Smooth muscle cell (in vitro differentiated cells): Measurements from ENCODE around the gene TRAPPC14. TPM values are rescaled to one million over a fixed set of nuclear protein-coding genes. Genes with fewer than 3 reads are reported as not detected.
"Not testable (repeated sequence)": the region's sequence is repeated elsewhere in the genome, so short reads cannot be mapped to it uniquely, and the experiment has no call there.

Source experiments
- DNase-seq: peaks from one replicate; lab custom pipeline; 2025; ENCODE audit not compliant: unreplicated experiment; lab: John Stamatoyannopoulos, UW
- H2AFZ ChIP-seq: fragments of 200-600 bp; sonication (generic); 2 replicates; pipeline ENCODE4 v1.6.0; 2016; ENCODE audit warnings: antibody characterized with exemption, low read depth, mild to moderate bottlenecking
- H3F3A ChIP-seq: fragments of 200-600 bp; sonication (generic); 2 replicates; pipeline ENCODE4 v1.6.0; 2017; ENCODE audit warnings: antibody characterized with exemption, low read depth
- H3K27ac ChIP-seq: fragments of 200-600 bp; sonication (generic); 2 replicates; pipeline ENCODE4 v1.5.1; 2016; ENCODE audit warnings: low read depth, mild to moderate bottlenecking
- H3K27me3 ChIP-seq: fragments of 200-600 bp; sonication (generic); 2 replicates; pipeline ENCODE4 v1.6.1; 2016; ENCODE audit warnings: low read depth, mild to moderate bottlenecking
- H3K36me3 ChIP-seq: fragments of 200-600 bp; sonication (generic); 2 replicates; pipeline ENCODE4 v1.5.1; 2016; ENCODE audit warnings: low read depth
- H3K4me1 ChIP-seq: fragments of 200-600 bp; sonication (generic); 2 replicates; pipeline ENCODE4 v1.5.1; 2016; ENCODE audit warnings: low read depth
- H3K4me2 ChIP-seq: fragments of 200-600 bp; sonication (generic); 2 replicates; pipeline ENCODE4 v1.6.0; 2016; ENCODE audit warnings: mild to moderate bottlenecking
- H3K4me3 ChIP-seq: fragments of 200-600 bp; sonication (generic); 2 replicates; pipeline ENCODE4 v1.5.1; 2016; ENCODE audit warnings: mild to moderate bottlenecking
- H3K79me2 ChIP-seq: fragments of 200-600 bp; sonication (generic); 2 replicates; pipeline ENCODE4 v1.6.0; 2016; ENCODE audit warnings: low read depth, mild to moderate bottlenecking
- H3K9ac ChIP-seq: fragments of 200-600 bp; sonication (generic); 2 replicates; pipeline ENCODE4 v1.6.0; 2016; ENCODE audit warnings: low read depth
- H3K9me3 ChIP-seq: fragments of 200-600 bp; sonication (generic); replicated peaks from 2 replicates; pipeline ENCODE4 v1.5.1; 2016; ENCODE audit warnings: low read depth
- H4K20me1 ChIP-seq: fragments of 200-600 bp; sonication (generic); 2 replicates; pipeline ENCODE4 v1.6.0; 2016; ENCODE audit warnings: low read depth
- CTCF ChIP-seq: fragments of 200-600 bp; sonication (generic); IDR thresholded peaks from 2 replicates; pipeline ENCODE4 v1.5.1; 2017; ENCODE audit warnings: borderline replicate concordance, mild to moderate bottlenecking, antibody characterized with exemption; ENCODE audit not compliant: insufficient read depth, poor library complexity, severe bottlenecking
- WGBS: methylation state at CpG from one replicate; pipeline ENCODE4 v1.1.7; 2016; ENCODE audit warnings: low lambda C conversion rate; 5-methylcytosine and 5-hydroxymethylcytosine counted together
- polyA plus RNA-seq: library from polyadenylated mRNA; unstranded; fragments of >200 nt; fragmentation: Nextera tagmentation; extraction: Ambion mirVana; gene quantifications from 2 replicates; pipeline ENCODE4 v1.2.1, GENCODE V29; 2016
- total RNA-seq: library from RNA; depleted of rRNA; stranded (reverse); fragments of >200 nt; gene quantifications from 2 replicates; pipeline ENCODE4 v1.2.3, GENCODE V29; 2014

Gene TRAPPC14
- total and polyA plus RNA-seq, 2 experiments from 2014 or later = 5.4 to 7.0 TPM

DNA sequence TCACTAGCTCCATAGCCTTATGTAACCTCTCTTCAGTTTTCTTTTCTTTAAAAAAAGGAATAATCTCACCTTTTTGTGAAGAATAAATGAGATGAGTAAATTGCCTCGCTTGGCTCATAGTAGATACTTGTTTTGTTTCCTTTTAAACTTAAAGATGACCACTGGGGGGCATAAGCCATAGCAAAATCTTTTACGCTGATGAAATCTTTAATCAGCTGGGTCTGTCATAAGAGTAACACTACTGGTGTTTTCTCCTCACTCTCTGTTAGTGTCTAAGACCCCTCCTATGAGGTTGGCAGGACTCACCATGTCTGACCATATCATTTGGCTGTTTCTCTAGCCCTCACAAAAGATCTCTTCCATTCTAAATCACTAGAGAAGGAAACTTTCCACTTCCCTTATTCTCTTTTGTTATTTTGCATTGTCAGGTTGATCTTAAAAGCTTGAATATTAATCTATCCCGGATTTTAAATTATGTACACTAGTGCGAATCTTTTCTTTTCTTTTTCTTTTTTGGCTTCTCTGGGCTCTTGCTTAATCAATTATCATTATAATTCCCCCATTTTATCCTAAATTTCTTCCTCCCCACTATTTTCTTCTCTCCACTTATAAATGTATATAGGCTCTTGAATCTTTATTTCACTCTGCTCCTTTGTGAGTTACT lies 31.7 kb upstream of the TRAPPC14 start:
- H3K9me3 ChIP-seq = no peaks in the 10 kb centered on the region
- H2AFZ ChIP-seq = peak overlapping the region; percentile 56
- H3K36me3 ChIP-seq = no peaks in the 10 kb centered on the region
- peak; percentile 28 for TF ChIP-seq CTCF
- no peak for DNase-seq
- no peak overlapping the region for H3K27ac ChIP-seq
- H3K4me3 ChIP-seq = no peak overlapping the region
- no peaks in the 10 kb centered on the region for H3K27me3 ChIP-seq
- no peaks in the 10 kb centered on the region for H3K79me2 ChIP-seq
- no peaks in the 10 kb centered on the region for H4K20me1 ChIP-seq
- no peaks in the 10 kb centered on the region for H3F3A ChIP-seq
- WGBS = 70% methylated on average over 4 of the region's 4 CpGs
- no peak overlapping the region for H3K4me2 ChIP-seq
- no peaks in the 10 kb centered on the region for H3K4me1 ChIP-seq
- H3K9ac ChIP-seq = no peak overlapping the region

GRCh38 chr7:100189061-100189460 lies 30.5 kb upstream of the TRAPPC14 start:
- no peaks in the 10 kb centered on the region for H3K79me2 ChIP-seq
- H3K36me3 ChIP-seq = no peaks in the 10 kb centered on the region
- WGBS = 88% methylated on average over 3 of the region's 3 CpGs
- no peak for TF ChIP-seq CTCF
- no peaks in the 10 kb centered on the region for H3K27me3 ChIP-seq
- H3K9me3 ChIP-seq = no peaks in the 10 kb centered on the region
- DNase-seq = no peak
- H3K4me3 ChIP-seq = no peak overlapping the region
- H3F3A ChIP-seq = no peaks in the 10 kb centered on the region
- no peak overlapping the region for H3K27ac ChIP-seq
- H3K9ac ChIP-seq = no peak overlapping the region
- no peak overlapping the region for H2AFZ ChIP-seq
- no peaks in the 10 kb centered on the region for H3K4me1 ChIP-seq
- H4K20me1 ChIP-seq = no peaks in the 10 kb centered on the region
- no peak overlapping the region for H3K4me2 ChIP-seq

- Histone ChIP-seq H3K9me3 (no peaks in the 10 kb centered on the region), H3K36me3 (no peaks in the 10 kb centered on the region), H3K4me1 (no peaks in the 10 kb centered on the region), H3K79me2 (no peaks in the 10 kb centered on the region), H4K20me1 (no peaks in the 10 kb centered on the region), H3K4me2 (no peak overlapping the region), H3K27ac (no peak overlapping the region), H2AFZ (no peak overlapping the region), H3K9ac (no peak overlapping the region), H3K4me3 (no peak overlapping the region), H3F3A (no peaks in the 10 kb centered on the region), H3K27me3 (no peaks in the 10 kb centered on the region)
- no peak for TF ChIP-seq CTCF
- 70% methylated on average over 2 of the region's 2 CpGs for WGBS
- no peak for DNase-seq
Observed at GRCh38 chr7:100185726-100186125, 27.2 kb upstream of the TRAPPC14 start.

- 87% methylated on average over 6 of the region's 6 CpGs for WGBS
Observed at GRCh38 chr7:100183090-100183489, 24.6 kb upstream of the TRAPPC14 start.

GRCh38 chr7:100182616-100183015 lies 24.1 kb upstream of the TRAPPC14 start:
- not testable (repeated sequence) for H3K27ac ChIP-seq, H3K79me2 ChIP-seq, DNase-seq, H3K36me3 ChIP-seq, H3K4me3 ChIP-seq, H3K9me3 ChIP-seq, H3K4me1 ChIP-seq, H3K27me3 ChIP-seq, H2AFZ ChIP-seq, H3F3A ChIP-seq, H3K4me2 ChIP-seq, H3K9ac ChIP-seq, H4K20me1 ChIP-seq
- 81% methylated on average over 6 of the region's 6 CpGs for WGBS

More at GRCh38 chr7:100183090-100183489, 24.6 kb upstream of the TRAPPC14 start:
- not testable (repeated sequence) for H3K4me2 ChIP-seq, H3K4me1 ChIP-seq, H3K9ac ChIP-seq, H3K36me3 ChIP-seq, H3F3A ChIP-seq, DNase-seq, H3K4me3 ChIP-seq, H2AFZ ChIP-seq, H3K79me2 ChIP-seq, H4K20me1 ChIP-seq, H3K27me3 ChIP-seq, H3K27ac ChIP-seq, H3K9me3 ChIP-seq

DNA sequence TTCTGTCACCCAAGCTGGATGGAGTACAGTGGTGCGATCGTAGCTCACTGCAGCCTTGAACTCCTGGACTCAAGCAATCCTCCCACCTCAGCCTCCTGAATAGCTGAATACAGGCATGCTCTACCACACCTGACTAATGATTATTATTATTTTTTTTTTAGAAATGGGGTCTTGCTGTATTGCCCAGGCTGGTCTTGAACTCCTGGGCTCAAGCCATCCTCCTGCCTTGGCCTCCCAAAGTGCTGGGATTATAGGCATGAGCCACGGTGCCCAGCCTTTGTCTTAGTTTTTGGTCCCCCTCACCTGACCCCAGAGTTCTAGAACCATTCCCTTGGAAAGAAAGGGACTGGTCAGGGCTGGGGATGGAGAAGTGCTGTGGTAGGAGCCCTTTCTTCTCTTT lies 21.6 kb upstream of the TRAPPC14 start:
- not testable (repeated sequence) for H4K20me1 ChIP-seq, H3K36me3 ChIP-seq, H3K4me3 ChIP-seq, H3K27ac ChIP-seq, H2AFZ ChIP-seq, H3K27me3 ChIP-seq, DNase-seq, H3K4me1 ChIP-seq, H3K79me2 ChIP-seq, H3K4me2 ChIP-seq, H3F3A ChIP-seq, H3K9ac ChIP-seq, H3K9me3 ChIP-seq
- 100% methylated on average over 3 of the region's 3 CpGs for WGBS
